HUES48 (cell line): ENCODE results near the gene MAFF.

ENCODE experiments used
- H3K27ac ChIP-seq: one replicate; pipeline ENCODE4 v1.7.0; 2013; ENCODE audit warnings: low read depth, low read length, inconsistent platforms
- H3K27me3 ChIP-seq: 2 replicates; pipeline ENCODE4 v1.6.1; 2013; ENCODE audit warnings: mild to moderate bottlenecking, low read length; ENCODE audit not compliant: control insufficient read depth, insufficient read depth
- H3K36me3 ChIP-seq: 2 replicates; pipeline ENCODE4 v1.6.1; 2013; ENCODE audit warnings: low read length; ENCODE audit not compliant: control insufficient read depth, insufficient read depth
- H3K4me1 ChIP-seq: 2 replicates; pipeline ENCODE4 v1.6.1; 2013; ENCODE audit warnings: mild to moderate bottlenecking, low read length; ENCODE audit not compliant: control insufficient read depth, insufficient read depth
- H3K4me3 ChIP-seq: 2 replicates; pipeline ENCODE4 v1.5.1; 2013; ENCODE audit warnings: mild to moderate bottlenecking, low read depth, low read length
- H3K9ac ChIP-seq: 2 replicates; pipeline ENCODE4 v1.6.1; 2013; ENCODE audit warnings: mild to moderate bottlenecking, low read depth, low read length, moderate library complexity
- H3K9me3 ChIP-seq: 2 replicates; pipeline ENCODE4 v1.6.1; 2013; ENCODE audit warnings: low read length; ENCODE audit not compliant: control insufficient read depth, insufficient read depth

The MAFF gene

DNA sequence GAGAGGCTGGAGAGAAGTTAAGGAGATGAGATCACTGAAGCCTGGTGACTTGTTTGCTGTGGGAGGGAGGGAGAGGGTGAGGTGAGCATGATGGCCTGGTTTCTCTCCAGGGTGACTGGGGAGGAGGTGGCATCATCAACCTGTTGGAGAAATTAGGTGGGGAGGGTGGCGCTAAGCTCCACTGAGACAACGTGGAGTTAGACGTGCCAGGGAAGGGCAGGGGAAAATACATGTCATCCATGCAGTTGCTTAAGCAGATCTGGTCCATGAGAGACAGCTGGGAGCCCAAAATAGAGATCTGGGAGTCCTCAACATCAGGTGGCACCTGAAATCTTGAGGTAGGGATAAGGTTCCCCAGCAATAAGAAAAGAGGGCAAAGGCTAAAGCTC lies 9.3 kb upstream of the MAFF start:
- Histone ChIP-seq H3K4me3 (no peak overlapping the region), H3K9me3 (no peaks in the 10 kb centered on the region), H3K27me3 (peaks cover 12% of the 10 kb centered on the region), H3K4me1 (no peaks in the 10 kb centered on the region; the same call in 1 of the 2 replicates), H3K9ac (no peak overlapping the region), H3K36me3 (no peaks in the 10 kb centered on the region), H3K27ac (no peak overlapping the region)

DNA sequence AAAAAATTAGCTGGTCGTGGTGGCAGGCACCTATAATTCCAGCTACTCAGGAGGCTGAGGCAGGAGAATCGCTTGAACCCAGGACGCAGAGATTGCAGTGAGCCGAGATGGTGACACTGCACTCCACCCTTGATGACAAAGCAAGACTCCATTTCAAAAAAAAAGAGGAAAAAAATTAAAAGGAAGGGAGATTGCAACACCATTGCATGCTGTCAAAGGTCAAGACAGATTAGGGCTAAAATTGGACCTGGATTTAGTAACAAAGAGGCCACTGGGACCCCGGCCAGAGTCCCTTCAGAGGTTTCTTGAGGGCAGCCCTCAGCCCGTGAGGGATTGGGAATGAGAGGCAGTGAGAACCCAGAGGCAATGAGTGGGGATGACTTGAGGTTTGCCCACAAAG lies 8.2 kb upstream of the MAFF start:
- Histone ChIP-seq H3K4me1 (no peaks in the 10 kb centered on the region; the same call in 1 of the 2 replicates), H3K9me3 (no peaks in the 10 kb centered on the region), H3K9ac (no peak overlapping the region), H3K27ac (no peak overlapping the region), H3K36me3 (no peaks in the 10 kb centered on the region), H3K4me3 (no peak overlapping the region), H3K27me3 (peaks cover 12% of the 10 kb centered on the region)

DNA sequence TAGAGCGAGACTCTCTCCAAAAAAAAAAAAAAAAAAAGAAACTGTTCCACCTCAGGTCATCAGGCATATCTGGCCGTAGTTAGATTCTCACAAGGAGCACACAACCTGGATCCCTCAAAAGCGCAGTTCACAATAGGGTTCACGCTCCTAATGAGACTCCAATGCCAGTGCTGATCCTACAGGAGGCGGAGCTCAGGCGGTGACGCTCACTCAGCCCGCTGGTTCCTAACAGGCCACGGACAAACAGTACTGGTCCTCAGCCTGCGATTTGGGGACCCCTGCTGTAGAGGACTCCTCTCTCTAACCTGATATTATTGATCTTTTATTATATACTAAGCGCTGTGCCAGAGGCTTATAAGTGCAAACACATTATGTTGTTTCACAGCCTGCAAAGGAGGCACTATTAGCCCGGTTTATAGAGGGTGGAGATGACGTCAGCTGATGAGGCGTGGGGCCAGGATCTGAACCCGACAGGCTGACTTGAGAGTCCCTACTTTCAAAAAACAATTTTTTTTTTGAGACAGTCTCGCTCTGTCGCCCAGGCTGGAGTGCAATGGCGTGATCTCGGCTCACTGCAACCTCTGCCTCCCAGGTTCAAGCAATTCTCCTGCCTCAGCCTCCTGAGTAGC lies 4.9 kb upstream of the MAFF start:
- Histone ChIP-seq H3K36me3 (no peaks in the 10 kb centered on the region), H3K4me3 (no peak overlapping the region), H3K27ac (no peak overlapping the region), H3K27me3 (peaks cover 19% of the 10 kb centered on the region), H3K9ac (no peak overlapping the region), H3K4me1 (peaks cover 4% of the 10 kb centered on the region; the same call in 1 of the 2 replicates), H3K9me3 (no peaks in the 10 kb centered on the region)

DNA sequence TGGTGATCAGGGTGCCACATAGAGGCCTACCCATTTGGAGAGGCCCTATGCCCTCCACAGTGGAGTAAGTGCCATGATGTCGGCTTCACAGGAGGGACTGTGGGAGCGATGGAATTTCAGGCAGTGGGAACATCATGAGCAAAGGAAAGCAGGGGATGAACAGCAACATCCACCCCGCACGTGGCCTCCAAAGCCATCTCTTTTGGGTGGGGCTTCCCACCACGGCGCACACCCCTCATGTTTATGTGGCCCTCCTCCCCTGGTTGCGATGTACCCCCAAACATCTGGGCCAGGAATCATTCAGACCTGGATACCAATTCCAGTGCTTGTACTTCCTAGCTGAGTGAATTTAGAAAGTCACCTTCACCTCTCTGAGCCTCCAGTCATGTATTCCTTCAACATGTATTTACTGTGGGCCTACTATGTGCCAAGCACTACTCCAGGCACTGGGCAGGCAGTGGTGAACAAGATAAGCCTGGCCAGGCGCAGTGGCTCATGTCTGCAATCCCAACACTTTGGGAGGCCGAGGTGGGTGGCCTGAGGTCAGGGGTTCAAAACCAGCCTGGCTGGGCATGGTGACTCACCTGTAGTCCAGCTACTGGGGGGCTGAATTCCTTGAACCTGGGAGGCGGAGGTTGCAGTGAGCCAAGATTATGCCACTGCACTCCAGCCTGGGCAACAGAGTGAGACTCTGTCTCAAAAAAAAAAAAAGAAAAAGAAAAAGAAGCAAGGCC lies 1.8 kb upstream of the MAFF start:
- H3K36me3 ChIP-seq = no peaks in the 10 kb centered on the region

DNA sequence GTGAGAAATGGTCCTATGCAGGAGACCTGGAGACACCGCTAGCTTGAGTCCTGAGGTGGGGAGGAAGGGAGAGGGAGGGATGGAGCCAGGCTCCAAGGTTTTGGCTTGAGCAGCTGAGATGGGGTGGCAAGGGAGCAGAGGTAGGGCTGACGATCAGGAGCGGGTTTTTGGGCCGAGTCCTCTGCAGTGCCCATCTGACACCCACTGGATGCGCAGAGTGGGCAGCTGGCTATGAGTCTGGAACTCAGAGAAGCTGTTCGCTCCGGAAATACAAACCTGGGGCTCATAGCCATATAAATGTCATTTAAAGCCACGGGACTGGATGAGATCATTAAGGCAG lies 453 bp upstream of the MAFF start:
- no peaks in the 10 kb centered on the region for H3K9me3 ChIP-seq
- no peaks in the 10 kb centered on the region for H3K36me3 ChIP-seq
- peak overlapping the region; percentile 76 for H3K4me3 ChIP-seq
- H3K27ac ChIP-seq = no peak overlapping the region
- peaks cover 28% of the 10 kb centered on the region for H3K27me3 ChIP-seq
- H3K4me1 ChIP-seq = peaks cover 4% of the 10 kb centered on the region; the same call in 1 of the 2 replicates
- H3K9ac ChIP-seq = no peak overlapping the region; the same call in 1 of the 2 replicates

More for the DNA sequence above, 1.8 kb upstream of the MAFF start:
- Histone ChIP-seq H3K4me3 (no peak overlapping the region), H3K27ac (no peak overlapping the region), H3K9me3 (no peaks in the 10 kb centered on the region), H3K27me3 (peaks cover 28% of the 10 kb centered on the region), H3K9ac (no peak overlapping the region), H3K4me1 (peaks cover 4% of the 10 kb centered on the region; the same call in 1 of the 2 replicates)

DNA sequence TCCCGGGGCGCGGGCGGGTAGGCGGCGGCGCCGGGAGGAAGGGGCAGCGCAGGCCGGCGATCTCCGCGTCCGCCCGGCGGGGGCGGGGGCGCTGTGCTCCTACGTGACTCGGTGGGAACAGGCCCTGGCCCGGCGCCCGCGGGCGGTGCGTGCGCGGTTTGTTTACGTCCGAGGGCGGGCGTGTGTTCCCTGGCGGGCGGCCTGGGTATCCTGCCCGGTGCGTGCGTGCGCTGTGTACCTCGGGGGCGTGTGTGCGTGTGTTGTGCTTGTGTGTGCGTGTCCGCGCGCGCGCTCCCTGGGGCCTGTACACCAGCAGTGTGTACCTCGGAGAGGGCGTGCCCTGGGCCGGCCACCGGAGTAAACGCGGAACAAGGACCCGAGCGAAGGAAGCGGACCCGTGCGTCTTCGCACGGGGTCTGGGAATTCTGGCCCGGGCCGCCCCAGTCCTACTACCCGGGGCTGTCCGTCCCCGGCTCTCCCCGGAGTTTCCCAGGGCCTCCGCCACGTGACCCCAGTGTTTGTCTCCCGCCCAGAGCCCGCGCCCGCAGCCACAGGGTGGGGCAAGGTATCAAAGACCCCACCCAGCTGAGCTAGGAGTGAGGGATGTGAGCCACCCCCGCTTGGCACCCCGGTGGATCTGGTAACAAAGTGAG lies 769 bp downstream of the MAFF start:
- no peaks in the 10 kb centered on the region for H3K9me3 ChIP-seq
- H3K27me3 ChIP-seq = peaks cover 28% of the 10 kb centered on the region
- H3K4me1 ChIP-seq = peaks cover 4% of the 10 kb centered on the region; the same call in 1 of the 2 replicates
- H3K9ac ChIP-seq = peak overlapping the region; percentile 86
- H3K4me3 ChIP-seq = peak overlapping the region; percentile 83
- peak overlapping the region; percentile 95 for H3K27ac ChIP-seq
- no peaks in the 10 kb centered on the region for H3K36me3 ChIP-seq

DNA sequence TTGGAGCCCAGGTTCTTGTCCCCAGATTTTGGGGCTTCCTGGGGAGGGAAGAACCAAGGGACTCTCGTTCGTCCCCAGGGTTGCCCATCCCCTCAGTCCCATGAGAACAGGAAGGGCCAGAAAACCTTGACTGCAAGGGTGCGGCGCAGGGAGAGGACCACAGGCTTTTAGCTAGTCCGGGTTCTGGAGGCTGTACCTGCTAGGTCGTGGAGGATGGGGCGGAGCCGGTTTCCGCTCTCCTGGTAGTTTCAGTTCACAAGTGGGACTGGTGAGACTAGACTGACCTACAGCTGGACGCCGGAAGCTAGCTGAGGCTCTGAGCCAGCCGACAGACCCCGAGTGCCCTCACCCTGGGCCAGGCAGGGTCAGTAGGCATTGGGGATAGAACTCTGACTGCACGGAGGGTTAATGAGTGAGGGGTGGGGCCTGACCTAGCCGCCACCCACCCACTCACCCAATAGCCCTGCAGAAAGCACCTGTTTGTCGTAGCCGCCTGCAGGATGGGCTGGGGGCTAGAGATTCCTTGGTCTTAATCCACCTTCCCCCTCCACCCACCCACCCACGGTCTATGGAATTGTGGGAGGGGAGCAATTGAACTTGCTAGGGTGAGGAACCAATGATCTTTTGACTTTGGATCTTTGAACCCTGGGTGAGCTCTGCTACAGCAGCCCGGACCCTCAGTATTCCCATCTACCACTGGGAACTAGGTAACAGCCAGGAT lies 1.5 kb downstream of the MAFF start:
- no peaks in the 10 kb centered on the region for H3K36me3 ChIP-seq
- H3K4me3 ChIP-seq = peak overlapping the region; percentile 83
- no peaks in the 10 kb centered on the region for H3K9me3 ChIP-seq
- H3K9ac ChIP-seq = no peak overlapping the region; the same call in 1 of the 2 replicates
- H3K27me3 ChIP-seq = peaks cover 28% of the 10 kb centered on the region
- peak overlapping the region; percentile 95 for H3K27ac ChIP-seq
- peaks cover 4% of the 10 kb centered on the region; the same call in 1 of the 2 replicates for H3K4me1 ChIP-seq

DNA sequence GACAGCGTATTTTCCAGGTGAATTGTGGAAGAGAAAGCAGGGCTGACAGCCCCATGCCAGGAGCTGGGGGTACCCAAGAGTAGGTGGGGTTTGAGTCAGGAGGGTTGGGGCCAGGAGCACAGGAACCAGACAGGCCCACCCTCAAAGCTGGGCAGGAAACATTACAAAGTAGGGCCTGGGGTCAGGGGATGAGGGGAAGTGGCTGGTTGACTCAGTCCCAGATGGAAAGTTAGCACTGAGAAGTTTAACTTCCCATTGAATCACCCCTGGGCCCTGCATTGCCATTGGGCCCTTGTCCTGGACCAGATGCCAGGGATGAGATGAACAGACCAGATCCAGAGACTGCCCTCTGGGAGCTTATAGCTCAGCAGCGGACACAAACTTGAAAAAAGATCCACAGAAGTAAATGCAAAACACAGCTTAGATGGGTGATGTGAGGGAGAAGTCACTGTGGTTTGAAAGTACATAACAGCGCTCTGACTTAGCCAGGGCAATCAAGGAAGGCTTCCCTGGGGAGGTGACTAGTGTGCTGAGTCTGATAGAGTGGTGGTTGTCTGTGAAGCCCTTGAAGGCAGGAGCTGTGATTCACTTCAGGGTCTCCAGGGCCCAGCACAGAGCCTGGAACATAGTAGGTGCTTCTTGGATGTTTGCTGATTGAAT lies 2.2 kb downstream of the MAFF start:
- Histone ChIP-seq H3K9ac (no peak overlapping the region), H3K27ac (no peak overlapping the region), H3K9me3 (no peaks in the 10 kb centered on the region), H3K4me3 (0 out of 2 replicates have a peak overlapping the region, but pooled peaks have one; percentile 4), H3K36me3 (no peaks in the 10 kb centered on the region), H3K4me1 (peaks cover 4% of the 10 kb centered on the region; the same call in 1 of the 2 replicates), H3K27me3 (peaks cover 28% of the 10 kb centered on the region)

DNA sequence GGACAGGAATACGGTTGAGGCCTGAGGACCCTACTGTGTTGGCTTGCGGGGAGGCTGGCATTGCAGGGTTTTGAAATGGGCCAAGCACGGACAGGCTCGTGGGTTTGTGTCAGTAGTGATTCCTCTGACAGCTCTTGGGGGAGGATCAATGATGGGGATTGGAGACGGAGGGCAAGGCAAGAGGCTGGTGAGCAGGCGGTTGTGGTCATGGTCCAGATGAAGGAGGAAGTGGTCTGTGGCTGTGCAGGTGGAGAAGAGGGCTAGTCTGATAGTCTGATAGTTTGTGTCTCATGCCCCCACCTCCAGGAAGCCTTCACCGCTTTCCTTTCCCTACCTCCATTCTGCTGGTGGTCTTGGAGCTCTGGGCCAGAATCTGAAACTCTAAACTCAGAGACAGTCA lies 3.0 kb downstream of the MAFF start:
- Histone ChIP-seq H3K9ac (no peak overlapping the region), H3K27ac (no peak overlapping the region), H3K27me3 (peaks cover 28% of the 10 kb centered on the region), H3K4me1 (peaks cover 4% of the 10 kb centered on the region; the same call in 1 of the 2 replicates), H3K4me3 (no peak overlapping the region), H3K9me3 (no peaks in the 10 kb centered on the region), H3K36me3 (no peaks in the 10 kb centered on the region)
